ENCODE measurements around the gene ABCC3. TPM values are rescaled to one million over a fixed set of nuclear protein-coding genes. Genes with fewer than 3 reads are reported as not detected.
"Not testable (repeated sequence)": the region's sequence is repeated elsewhere in the genome, so short reads cannot be mapped to it uniquely, and the experiment has no call there.

ABCC3 gene
- total RNA-seq, 1 donor from 2014 or later: 367 TPM

DNA sequence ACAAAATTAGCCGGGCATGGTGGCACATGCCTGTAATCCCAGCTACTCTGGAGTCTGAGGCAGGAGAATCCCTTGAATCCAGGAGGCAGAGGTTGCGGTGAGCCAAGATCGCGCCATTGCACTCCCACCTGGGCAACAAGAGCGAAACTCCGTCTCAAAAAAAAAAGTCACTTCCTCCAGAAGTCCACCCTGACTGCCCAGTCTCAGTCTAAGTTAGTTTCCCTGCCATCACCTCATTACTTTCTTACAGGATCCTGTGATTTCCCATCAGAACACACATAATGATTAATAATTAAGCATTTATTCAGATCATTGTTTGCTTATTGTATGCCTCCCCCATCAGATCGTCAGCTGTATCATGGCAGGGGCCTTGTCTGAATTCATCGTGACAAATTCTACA lies 31.6 kb downstream of the ABCC3 start:
- DNase-seq (ENCODE audit: low spot score): no peak

GRCh38 chr17:50667259-50668024 lies 32.8 kb downstream of the ABCC3 start:
- no peak for DNase-seq (ENCODE audit: low spot score)

- no peak for DNase-seq (ENCODE audit: low spot score)
These were observed 33.5 kb downstream of the ABCC3 start for GRCh38 chr17:50668025-50668837.

DNA sequence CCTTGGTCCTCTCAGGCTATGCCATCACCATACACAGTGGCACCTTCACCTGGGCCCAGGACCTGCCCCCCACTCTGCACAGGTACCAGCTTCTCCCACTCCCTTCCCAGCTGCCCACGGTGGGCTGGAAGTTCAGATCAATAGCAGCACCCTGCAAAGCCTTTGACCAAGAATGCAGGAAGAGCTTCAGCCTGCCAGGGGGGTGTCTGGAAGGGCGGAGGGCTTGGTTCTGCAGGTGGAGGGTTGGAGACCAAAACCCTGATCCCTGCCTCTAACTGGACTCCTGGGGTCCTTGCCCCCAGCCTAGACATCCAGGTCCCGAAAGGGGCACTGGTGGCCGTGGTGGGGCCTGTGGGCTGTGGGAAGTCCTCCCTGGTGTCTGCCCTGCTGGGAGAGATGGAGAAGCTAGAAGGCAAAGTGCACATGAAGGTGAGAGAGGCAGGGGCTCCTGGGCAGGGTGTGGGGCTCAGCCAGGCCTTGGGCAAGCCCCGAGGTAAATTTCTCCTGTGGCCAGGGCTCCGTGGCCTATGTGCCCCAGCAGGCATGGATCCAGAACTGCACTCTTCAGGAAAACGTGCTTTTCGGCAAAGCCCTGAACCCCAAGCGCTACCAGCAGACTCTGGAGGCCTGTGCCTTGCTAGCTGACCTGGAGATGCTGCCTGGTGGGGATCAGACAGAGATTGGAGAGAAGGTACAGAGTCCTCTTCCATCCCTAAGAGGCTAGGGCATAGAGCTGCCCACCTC lies 34.3 kb downstream of the ABCC3 start:
- no peak for DNase-seq (ENCODE audit: low spot score)

- no peak for DNase-seq (ENCODE audit: low spot score)
These were observed 37.4 kb downstream of the ABCC3 start for GRCh38 chr17:50672071-50672470.

DNA sequence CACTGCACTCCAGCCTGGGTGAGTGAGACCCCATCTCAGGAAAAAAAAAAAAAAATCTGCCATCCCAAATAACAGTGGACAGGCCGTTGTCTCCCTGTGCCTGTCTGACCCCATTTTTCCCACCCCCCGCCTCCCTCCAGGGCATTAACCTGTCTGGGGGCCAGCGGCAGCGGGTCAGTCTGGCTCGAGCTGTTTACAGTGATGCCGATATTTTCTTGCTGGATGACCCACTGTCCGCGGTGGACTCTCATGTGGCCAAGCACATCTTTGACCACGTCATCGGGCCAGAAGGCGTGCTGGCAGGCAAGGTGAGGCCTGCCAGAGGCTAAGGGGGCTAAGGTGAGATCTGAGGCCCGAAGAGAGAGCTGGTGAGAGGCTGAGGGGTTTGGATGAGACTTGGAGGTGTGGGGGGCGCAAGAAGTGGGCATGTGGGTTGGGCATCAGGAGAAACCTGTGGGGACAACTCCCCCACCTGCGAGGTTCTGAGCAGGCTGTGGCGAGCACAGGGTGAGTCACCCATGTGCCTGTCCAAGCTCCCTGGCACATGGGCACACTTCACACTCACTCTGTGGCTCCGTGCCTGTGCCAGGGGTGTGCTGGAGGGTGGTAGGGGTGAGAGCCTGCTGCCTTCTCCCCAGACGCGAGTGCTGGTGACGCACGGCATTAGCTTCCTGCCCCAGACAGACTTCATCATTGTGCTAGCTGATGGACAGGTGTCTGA lies 38.3 kb downstream of the ABCC3 start:
- DNase-seq (ENCODE audit: low spot score): no peak

GRCh38 chr17:50675190-50675589 lies 40.5 kb downstream of the ABCC3 start:
- no peak for DNase-seq (ENCODE audit: low spot score)

DNA sequence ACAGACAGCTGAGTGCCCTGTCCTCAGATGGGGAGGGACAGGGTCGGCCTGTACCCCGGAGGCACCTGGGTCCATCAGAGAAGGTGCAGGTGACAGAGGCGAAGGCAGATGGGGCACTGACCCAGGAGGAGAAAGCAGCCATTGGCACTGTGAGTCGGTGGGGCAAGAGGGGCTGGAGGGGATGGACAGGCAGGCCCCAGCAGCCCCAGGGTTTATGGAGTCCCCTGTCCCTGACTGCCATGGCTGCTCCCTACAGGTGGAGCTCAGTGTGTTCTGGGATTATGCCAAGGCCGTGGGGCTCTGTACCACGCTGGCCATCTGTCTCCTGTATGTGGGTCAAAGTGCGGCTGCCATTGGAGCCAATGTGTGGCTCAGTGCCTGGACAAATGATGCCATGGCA lies 40.9 kb downstream of the ABCC3 start:
- DNase-seq (ENCODE audit: low spot score): peak; percentile 54

DNA sequence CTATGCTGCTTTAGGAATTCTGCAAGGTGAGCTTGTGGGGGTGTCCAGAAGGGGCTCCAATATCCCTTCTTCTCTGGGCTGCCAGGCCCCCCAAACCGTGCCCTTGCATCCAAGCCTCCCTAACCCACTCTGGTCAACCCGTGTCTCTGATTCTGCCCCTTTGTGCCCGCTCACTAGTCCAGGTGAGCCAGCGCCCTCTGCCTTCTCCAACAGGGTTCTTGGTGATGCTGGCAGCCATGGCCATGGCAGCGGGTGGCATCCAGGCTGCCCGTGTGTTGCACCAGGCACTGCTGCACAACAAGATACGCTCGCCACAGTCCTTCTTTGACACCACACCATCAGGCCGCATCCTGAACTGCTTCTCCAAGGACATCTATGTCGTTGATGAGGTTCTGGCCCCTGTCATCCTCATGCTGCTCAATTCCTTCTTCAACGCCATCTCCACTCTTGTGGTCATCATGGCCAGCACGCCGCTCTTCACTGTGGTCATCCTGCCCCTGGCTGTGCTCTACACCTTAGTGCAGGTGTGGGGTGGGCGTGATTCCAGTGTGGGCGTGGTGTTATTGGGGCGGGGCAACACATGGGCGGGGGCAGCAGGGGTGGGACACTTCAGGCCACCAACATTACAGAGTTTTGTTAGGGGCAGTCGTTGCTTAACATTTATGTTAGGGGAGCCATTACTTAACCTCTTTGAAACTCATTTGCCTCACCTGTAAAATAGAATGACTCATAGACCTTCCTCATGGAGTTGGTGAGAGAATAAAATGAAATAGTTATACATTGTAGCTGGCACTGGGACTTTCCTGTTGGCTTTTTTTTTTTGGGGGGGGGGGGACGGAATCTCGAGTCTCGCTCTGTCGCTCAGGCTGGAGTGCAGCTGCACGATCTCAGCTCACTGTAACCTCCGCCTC lies 41.6 kb downstream of the ABCC3 start:
- DNase-seq (ENCODE audit: low spot score): no peak

GRCh38 chr17:50677851-50678375 lies 43.2 kb downstream of the ABCC3 start:
- no peak for DNase-seq (ENCODE audit: low spot score)

DNA sequence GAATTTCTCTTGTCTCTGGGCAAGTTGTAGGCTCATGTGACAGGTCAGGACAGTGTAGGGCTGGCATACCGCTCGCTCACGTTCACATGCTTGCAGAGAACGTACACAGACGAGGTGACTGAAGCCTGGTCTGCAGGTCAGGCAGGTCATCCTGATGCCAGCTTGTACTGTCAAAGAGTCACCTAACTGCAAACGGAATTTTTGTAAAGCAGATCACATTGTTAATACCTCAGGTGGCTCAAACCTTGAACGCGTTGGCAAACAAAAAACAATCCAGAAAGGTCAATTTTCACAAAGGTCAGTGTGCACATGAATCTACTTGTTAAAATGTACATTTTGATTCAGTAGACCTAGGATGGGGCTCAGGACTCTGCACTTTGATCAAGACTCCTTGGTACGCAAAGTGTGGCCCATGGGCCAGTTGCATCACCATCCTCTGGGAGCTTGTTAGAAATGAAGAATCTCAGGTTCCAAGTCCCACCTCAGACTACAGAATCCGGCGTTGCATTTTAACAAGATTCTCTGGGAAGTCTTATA lies 44.4 kb downstream of the ABCC3 start:
- DNase-seq (ENCODE audit: low spot score): no peak

DNA sequence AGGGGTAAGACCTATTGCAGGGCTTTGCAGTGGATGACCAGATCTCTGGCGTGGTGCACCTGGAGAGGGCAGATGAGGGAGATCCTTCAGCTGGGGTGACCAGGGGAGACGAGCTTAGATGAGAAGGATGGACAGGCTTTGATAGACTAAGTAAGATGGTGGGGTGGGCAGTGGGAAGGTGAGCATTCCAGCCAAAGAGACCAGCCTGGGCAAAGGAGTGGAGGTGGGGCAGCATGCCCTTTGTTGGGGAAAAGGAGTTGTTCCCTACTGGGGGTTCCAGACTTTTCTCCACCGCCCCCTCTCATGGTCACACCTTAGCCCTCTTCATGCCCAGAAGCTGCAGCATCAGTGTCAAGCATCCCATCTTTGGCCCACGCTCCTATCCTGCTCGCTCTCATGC lies 45.4 kb downstream of the ABCC3 start:
- no peak for DNase-seq (ENCODE audit: low spot score)

DNA sequence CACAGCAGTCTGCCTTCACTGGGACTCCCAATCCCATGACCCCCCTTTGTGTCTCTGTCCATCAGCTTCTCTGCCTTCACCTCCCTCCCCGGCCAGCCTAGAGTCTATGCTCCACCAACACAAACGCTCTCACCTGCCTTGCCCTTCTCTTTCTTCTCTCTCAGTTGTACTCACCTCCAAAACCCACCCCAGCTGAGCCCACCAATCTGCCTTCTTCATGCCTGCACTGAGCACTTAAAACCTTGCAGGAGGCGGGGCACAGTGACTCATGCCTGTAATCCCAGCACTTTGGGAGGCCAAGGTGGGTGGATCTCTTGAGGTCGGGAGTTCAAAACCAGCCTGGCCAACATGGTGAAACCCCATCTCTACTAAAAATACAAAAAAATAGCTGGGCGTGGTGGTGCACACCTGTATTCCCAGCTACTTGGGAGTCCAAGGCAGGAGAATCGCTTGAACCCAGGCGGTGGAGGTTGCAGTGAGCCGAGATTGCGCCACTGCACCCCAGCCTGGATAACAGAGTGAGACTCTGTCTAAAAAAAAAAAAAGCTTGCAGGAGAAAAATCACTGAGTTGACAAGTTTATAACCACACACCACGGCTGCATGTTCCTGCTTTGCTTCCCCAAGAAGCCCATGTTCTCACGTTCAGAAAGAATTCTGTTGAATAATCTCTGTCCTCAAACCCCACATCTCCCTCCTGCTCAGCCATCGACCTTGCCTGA lies 46.0 kb downstream of the ABCC3 start:
- DNase-seq (ENCODE audit: low spot score): not testable (repeated sequence)

- DNase-seq (ENCODE audit: low spot score): peak; percentile 61
These were observed 46.9 kb downstream of the ABCC3 start for GRCh38 chr17:50681263-50682200.

DNA sequence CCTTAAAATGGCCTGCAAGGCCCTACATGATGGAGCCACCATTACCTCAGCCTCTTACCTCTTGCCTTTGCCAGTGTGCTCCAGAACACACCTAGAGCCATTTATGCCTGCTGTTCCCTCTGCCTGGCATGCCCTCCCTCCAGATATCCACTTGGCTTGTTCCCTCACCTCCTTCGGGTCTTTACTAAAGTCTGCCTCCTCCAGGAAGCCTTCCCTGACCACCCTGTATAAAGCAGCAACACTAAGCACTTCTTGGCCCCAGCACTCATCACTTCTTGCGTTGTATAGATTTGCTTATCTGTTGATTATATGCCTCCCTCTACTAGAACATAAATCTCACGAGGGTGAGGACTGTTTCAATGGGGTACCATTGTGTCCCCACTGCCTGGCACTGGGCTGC lies 47.8 kb downstream of the ABCC3 start:
- DNase-seq (ENCODE audit: low spot score): no peak

DNA sequence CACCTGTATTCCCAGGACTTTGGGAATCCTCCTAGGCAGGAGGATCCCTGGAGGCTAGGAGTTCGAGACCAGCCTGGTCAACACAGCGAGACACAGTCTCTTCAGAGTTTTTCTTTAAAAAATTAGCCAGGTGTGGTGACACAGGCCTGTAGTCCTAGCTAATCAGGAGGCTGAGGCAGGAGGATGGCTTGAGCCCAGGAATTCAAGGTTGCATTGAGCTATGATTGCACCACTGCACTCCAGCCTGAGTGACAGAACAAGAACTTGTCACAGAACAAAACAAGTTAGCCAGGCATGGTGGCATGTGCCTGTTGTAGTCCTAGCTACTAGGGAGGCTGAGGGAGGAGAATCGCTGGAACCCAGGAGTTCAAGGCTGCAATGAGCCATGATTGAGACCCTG lies 48.3 kb downstream of the ABCC3 start:
- DNase-seq (ENCODE audit: low spot score): no peak

DNA sequence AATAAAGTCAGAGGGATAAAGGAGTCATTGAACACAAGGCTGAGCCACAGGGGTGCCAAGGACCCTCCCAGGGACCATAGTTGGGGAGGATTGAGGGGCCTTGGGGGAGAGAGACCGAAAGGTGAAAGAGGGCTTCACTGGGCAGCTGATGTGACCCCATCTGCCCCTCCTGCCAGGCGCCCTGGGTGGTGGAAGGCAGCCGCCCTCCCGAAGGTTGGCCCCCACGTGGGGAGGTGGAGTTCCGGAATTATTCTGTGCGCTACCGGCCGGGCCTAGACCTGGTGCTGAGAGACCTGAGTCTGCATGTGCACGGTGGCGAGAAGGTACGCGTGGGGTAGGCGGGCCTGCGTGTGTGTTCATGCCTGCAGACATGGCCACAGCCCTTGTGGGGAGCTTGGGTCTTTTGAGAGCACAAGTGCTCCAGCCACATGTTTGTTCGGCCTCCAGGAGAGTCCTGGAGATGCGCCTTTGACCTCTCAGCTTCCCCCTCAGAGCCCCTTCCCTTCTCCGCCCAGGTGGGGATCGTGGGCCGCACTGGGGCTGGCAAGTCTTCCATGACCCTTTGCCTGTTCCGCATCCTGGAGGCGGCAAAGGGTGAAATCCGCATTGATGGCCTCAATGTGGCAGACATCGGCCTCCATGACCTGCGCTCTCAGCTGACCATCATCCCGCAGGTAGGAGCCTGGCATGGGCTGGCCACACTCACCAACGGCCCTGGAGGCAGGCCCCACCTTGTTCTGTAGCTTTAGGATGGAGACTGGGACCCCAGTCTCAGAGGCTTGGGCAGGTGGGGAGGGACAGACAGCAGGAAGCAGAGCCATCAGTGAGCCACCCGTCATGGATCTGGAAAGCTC lies 49.0 kb downstream of the ABCC3 start:
- DNase-seq (ENCODE audit: low spot score): no peak

- DNase-seq (ENCODE audit: low spot score): no peak
These were observed 49.6 kb downstream of the ABCC3 start for GRCh38 chr17:50684288-50684611.
